Measurements from ENCODE around the gene JUP.
"Not testable (repeated sequence)": the region's sequence is repeated elsewhere in the genome, so short reads cannot be mapped to it uniquely, and the experiment has no call there.

JUP gene

GRCh38 chr17:41786227-41787020, at the start of gene JUP:
Gene JUP, minus strand, starts transcription at chr17:41786711. Its CDS starts 14,857 bp downstream, at chr17:41771854.
- peak; percentile 81 to 86 for DNase-seq

- DNase-seq, result peak; percentile 52 to 64
Measured at GRCh38 chr17:41835800-41836549, 49.5 kb upstream of the JUP start, which contains the start of gene NT5C3B. Gene NT5C3B, minus strand, starts transcription at chr17:41836232. Its CDS starts 39 bp downstream, at chr17:41836193.

GRCh38 chr17:41835214-41835799, 48.8 kb upstream of the JUP start:
- no peak for DNase-seq

- DNase-seq, result not testable (repeated sequence)
Measured at GRCh38 chr17:41829961-41830360, 43.5 kb upstream of the JUP start.

GRCh38 chr17:41825175-41825845, 38.8 kb upstream of the JUP start:
- no peak for DNase-seq

- no peak for DNase-seq
Measured at GRCh38 chr17:41824086-41824485, 37.6 kb upstream of the JUP start.

GRCh38 chr17:41823580-41823979, 37.1 kb upstream of the JUP start:
- no peak for DNase-seq

- no peak for DNase-seq
Measured at GRCh38 chr17:41823141-41823524, 36.6 kb upstream of the JUP start.

GRCh38 chr17:41822216-41823140, 36.0 kb upstream of the JUP start:
- no peak for DNase-seq

GRCh38 chr17:41821776-41822175, 35.3 kb upstream of the JUP start:
- no peak for DNase-seq

- DNase-seq, result no peak
Measured at GRCh38 chr17:41818024-41818423, 31.5 kb upstream of the JUP start.

- DNase-seq, result no peak
Measured at GRCh38 chr17:41816637-41817320, 30.3 kb upstream of the JUP start.

GRCh38 chr17:41814195-41814594, 27.7 kb upstream of the JUP start:
- no peak for DNase-seq

- DNase-seq, result no peak
Measured at GRCh38 chr17:41813699-41814124, 27.2 kb upstream of the JUP start.

GRCh38 chr17:41813152-41813680, 26.7 kb upstream of the JUP start:
- DNase-seq, result no peak

GRCh38 chr17:41812381-41813151, 26.1 kb upstream of the JUP start, which contains the start of gene FKBP10:
Gene FKBP10, plus strand, starts transcription at chr17:41813004. Its CDS starts 31 bp downstream, at chr17:41813035.
- DNase-seq, result peak; percentile 15

GRCh38 chr17:41811549-41812380, 25.3 kb upstream of the JUP start, which contains the start of gene P3H4:
Gene P3H4, minus strand, starts transcription at chr17:41811949. Its CDS starts 34 bp downstream, at chr17:41811915.
- peak; percentile 65 to 70 for DNase-seq

GRCh38 chr17:41810659-41811548, 24.4 kb upstream of the JUP start:
- no peak for DNase-seq

All from stimulated activated CD4-positive, alpha-beta T cell treated with anti-CD3 and anti-CD28 coated beads, Interleukin-4, amount 100 ng/mL, for 4 hours (primary cell).